GM12873 (cell line): ENCODE data around the gene AGR3.

ENCODE experiments used
- TF ChIP-seq, protein P1 (sequence below): IDR thresholded peaks from 2 replicates; pipeline ENCODE4 v1.5.1; 2012; ENCODE audit warnings: low read depth, mild to moderate bottlenecking, moderate library complexity, low read length, control low read depth; ENCODE audit not compliant: insufficient read depth; ENCODE audit errors: missing control alignments

AGR3 gene

DNA sequence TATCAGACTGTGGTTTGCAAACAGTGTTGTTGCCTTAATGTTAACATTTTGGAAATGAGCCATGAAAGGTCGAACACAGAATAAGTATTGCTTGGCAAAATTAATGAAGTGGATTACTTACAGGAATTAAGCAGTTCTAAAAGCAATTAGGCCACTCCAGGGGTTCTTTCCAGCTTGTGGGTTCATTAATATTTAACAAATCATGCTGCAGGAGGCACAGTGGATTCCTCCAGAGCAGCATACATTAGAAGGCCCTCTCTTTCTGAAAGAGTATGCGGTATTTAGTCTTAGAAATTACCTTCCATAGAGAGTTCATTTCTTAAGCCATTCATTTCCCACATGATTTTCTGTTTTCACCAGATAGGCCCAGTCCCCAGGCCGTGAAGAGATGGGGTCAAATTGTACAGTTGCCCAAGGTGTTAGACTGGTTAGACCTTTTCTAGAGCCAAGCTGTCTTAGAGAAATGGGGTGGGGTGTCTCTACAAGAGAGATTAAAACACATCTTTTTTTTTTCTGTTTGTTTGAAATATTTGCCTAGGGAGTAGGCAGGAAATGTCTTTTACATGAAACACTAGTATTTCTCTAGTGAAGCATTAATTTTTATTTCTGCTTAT is 40.0 kb upstream of the AGR3 start:
- TF ChIP-seq, protein P1, sequence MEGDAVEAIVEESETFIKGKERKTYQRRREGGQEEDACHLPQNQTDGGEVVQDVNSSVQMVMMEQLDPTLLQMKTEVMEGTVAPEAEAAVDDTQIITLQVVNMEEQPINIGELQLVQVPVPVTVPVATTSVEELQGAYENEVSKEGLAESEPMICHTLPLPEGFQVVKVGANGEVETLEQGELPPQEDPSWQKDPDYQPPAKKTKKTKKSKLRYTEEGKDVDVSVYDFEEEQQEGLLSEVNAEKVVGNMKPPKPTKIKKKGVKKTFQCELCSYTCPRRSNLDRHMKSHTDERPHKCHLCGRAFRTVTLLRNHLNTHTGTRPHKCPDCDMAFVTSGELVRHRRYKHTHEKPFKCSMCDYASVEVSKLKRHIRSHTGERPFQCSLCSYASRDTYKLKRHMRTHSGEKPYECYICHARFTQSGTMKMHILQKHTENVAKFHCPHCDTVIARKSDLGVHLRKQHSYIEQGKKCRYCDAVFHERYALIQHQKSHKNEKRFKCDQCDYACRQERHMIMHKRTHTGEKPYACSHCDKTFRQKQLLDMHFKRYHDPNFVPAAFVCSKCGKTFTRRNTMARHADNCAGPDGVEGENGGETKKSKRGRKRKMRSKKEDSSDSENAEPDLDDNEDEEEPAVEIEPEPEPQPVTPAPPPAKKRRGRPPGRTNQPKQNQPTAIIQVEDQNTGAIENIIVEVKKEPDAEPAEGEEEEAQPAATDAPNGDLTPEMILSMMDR, result no peak

DNA sequence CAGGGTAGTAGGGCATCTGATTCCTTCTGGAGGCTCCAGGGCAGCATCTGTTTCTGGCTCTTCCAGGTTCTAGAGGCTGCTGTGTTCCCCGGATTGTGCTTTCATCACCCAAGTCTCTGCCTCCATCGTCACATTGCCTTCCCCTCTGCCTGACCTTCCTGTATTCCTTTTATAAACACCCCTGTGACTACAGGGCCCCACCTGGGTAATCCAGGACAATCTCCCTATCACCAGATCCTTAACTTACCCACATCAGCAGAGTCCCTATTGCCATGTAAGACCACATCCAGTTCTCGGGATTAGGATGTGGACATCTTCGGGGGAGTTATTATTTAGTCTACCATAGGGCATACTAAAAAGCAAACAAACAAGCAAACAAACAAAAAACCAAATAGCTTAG is 39.4 kb upstream of the AGR3 start:
- TF ChIP-seq, protein P1, result no peak

DNA sequence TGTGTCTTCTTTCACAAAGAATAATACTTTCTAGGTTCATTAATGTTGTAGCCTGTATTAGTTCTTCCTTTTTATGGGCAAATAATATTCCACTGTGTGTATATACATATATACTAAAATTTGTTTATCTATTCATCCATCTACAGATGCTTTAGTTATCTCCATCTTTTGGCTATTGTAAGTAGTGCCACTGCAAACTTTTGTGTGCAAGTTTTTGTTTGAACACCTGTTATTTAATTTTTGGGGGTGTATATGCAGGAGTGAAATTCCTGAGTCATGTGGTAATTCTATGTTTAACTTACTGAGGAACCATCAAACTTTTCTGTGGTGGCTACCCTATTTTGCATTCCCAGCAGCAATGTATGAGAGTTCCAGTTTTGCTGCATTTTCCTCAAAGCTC is 37.7 kb upstream of the AGR3 start:
- TF ChIP-seq, protein P1, result no peak

DNA sequence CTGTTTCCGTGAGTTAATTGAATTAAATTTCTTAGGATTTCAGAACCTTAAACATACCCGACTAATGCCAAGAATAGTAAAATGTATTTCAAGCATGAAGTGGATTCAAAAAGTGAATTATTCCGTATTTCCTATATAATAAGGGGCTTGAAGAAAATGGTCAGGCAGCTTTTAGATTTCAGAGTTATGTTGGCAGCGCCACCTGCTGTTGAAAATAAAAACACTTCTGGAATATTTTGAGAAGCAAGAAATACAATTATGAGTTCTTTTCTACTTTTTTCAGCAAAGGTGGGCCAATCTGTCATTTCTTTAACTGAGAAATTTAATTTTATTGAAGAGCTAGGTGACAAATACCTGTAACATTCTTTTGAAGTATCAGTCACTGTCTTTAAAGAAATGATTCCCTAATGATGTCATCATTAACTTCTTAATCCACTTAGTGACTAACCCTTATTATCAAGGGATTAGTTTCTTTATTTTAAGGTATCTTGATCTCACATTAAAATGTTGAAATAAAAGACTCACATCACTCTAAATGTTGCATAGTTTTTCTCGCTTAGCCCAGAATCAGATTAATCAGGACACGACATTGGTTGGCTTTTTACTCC is 36.6 kb upstream of the AGR3 start:
- TF ChIP-seq, protein P1, result peak; percentile 55

GRCh38 chr7:16916738-16917137 is 35.0 kb upstream of the AGR3 start:
- TF ChIP-seq, protein P1, result no peak

DNA sequence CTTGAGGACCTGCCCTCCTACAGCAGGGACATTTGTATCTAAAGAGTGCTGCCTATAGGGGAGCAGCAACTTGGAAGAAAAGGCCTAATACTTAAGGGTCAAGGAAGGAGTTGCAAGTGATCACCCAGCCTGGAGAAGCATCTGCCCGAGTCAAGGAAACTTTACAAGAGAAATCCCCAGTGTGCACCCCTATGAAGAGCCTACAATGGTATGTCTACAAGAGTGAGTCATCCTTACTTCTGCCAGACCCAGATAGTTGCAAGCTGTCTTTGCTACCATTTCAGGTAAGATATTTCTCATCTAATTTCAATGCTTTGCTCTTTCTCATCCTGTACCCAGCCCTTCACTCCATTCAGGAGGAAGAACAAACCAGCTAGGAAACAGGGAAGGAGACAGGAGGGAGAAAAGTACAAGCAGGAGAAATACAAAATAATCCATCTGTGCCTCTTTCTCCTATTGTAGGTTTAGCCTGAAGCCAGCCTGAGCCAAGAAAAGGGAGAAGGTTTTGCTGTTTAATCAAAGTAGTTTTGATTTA is 34.4 kb upstream of the AGR3 start:
- TF ChIP-seq, protein P1, result no peak

GRCh38 chr7:16915405-16915804 is 33.6 kb upstream of the AGR3 start:
- TF ChIP-seq, protein P1, result no peak
